DMS53 treated with DMSO at 0.1 percent for 48 hours (cell line): ENCODE measurements around the gene ELMO1.

Source experiments
- DNase-seq: peaks from one replicate; lab custom pipeline; 2025; ENCODE audit not compliant: unreplicated experiment; lab: John Stamatoyannopoulos, UW

The ELMO1 gene

DNA sequence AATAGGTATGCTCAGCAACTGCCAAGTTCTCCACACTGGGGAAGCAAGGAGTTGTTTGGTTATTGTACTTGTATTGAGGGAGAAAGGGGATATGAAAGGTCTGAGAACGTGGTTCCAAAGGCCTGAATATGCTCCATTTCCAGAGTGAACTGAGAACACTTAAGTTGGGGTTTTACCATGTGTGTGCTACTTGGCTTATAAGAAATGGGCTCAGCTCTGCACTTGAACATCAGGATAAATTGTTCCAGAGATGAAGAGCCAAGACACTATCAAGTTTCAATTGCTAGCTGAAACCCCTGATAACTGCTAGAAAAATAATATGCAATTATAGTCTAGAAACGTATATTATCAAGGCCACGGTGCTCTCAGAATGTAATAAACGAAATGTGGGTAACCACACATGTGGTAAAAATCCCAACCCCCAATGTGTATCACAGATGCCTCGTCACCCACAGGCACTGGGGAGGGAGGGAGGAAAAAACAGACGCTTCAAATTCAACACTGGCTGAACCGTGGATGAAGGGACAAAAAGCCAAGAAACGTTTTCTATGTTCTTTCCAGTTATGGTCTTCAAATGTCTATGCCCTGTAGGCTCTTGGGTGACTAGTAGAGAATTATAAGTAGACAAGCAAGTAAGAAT lies 16.3 kb downstream of the ELMO1 start:
- DNase-seq = no peak

DNA sequence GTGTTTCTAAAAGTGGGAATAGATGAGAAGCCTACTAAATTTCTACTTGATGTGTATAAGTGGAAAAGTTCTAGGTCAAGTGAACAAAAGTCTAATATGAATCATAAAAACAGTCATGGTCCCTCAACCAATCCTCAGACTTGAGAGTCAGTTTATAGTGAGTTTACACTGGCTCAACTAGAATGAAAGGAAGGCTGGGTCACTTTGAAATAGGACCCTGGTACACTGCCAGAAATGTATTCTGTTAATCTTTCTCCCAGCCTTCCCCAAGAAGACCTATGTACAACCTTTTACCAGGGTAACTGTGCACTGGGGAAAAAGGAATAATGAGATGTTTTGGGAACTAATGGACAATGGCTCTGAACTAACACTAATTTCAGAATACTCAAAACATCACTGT lies 17.3 kb downstream of the ELMO1 start:
- no peak for DNase-seq

DNA sequence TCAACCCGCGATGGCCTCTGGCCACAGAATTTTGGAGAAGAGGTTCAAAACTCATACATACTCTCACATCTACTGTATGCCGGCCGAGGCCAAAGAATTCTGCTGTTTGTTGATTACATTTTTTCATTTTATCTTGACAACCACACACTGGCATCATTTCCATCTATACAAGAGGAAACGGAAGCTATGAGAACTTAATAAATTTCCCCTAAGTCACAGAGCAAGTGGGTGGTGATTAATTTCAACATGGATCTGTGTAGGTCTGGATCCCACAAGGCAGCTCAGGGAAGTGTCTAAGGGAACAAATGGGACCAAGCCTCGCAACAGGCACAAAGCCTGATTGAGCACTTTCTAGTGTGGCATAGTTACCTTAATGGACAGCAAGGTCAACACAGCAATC lies 18.0 kb downstream of the ELMO1 start:
- no peak for DNase-seq

DNA sequence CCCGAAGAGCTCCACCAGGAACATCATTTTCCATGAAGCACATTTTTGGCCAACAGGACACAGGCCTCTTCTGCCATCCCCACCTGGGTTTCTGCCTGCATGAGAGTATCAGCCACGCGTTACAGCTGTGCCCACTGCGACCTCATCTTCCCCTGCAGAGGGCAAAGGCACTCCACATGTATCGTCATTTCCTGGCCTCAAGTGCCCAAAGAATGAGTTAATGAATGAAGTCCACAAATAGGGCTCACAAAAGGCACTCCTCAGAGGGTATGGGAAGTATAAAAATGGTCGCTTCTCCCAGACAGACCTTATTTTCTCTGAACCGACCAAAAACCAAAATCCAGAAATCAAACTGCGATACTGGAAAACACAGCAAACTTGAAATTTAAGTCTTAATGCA lies 18.5 kb downstream of the ELMO1 start:
- no peak for DNase-seq

DNA sequence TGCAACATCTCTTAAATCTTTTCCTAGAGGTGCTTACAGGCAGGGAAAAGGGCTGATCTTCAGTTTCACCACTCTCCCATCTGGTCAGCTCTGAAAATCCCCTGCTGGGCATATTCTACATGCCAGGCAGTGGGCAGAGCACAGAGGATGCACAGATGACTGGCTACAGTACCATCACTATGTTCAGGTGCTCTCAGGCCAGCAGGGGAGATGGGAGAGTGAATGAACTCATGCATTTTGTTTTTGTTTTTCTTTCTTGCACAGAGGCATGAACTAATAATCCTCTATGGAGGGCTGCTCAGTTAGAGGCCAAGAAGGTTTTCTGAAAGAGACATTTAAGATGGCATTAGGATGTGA lies 19.3 kb downstream of the ELMO1 start:
- DNase-seq = no peak

DNA sequence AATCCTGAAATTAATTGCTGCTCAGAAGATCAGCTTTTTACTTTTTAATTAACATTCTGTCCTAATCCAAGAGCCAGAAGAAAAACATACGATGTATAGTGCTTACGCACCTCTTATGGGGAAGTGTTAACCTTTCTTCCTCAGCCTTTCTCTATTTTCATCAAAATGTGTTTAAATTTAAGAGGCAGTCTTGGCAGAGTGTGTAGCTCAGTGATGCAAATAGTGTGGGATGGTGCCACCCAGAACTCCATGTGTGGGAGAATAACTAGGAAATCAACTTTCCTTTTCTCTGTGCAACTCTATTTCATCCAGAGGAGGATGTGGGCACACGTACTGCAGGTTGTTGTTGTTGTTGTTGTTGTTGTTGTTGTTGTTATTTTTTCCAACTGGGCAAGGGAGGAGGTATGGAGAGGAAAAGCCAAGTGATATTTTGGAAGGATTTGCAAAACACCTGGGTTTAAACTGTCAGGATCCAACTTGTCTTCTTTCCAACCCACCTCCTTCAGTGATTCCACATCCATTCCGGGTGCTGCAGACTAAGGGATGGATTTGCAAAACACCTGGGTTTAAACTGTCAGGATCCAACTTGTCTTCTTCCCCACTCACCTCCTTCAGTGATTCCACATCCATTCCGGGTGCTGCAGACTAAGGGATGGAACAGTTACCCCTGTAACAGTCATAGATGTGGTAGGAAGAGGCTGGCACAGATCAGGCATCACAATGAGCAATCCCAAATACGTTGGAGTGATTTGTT lies 19.8 kb downstream of the ELMO1 start:
- DNase-seq = no peak

DNA sequence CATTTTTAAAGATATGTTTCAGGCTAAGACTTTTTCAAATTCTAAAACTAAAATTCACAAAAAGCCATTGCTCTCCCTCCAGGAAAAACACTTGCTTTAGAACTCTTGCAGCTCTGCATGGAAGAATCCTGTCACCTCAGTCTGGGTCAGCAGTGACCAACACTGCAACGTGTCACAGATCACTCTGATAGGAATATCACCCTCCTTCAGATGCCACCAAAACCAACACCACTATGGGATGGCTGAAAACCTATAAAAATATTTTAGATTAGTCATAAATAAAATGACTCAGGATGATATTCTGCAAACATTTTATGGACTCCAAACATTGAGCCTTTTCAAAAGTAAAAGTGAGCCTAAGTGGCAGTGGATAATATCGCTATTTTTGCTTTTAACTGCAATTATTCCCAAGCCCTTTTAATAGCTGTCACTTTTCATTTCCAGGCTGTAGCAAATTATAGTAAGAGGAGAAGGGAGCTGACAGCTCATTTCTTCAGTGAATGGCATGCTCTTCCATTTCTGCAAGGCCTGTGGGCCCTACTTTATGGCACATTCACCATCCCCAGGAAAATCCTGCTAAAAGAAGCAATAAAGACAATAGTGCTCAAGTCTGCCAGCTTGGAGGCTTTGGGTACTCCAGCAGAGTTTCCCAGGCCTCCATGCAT lies 21.3 kb downstream of the ELMO1 start:
- no peak for DNase-seq

DNA sequence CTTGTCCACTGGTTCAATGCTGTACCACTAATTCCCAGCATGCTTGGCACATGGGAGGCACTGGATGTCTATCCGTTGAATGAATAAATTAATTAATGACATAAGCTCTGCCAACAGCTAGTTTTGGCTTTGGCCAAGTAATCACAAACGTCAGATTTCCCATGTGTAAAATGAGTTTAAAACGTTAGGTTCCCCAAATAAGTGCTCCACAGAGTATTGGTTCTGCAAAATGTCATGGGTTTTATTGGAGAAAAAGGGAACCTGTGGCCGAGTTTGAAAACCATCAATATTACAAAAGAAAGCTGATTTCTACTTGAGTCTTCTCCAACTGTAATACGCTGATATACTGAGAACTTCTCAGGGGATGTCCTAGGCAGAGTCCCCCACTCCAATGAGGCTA lies 23.2 kb downstream of the ELMO1 start:
- DNase-seq = no peak

DNA sequence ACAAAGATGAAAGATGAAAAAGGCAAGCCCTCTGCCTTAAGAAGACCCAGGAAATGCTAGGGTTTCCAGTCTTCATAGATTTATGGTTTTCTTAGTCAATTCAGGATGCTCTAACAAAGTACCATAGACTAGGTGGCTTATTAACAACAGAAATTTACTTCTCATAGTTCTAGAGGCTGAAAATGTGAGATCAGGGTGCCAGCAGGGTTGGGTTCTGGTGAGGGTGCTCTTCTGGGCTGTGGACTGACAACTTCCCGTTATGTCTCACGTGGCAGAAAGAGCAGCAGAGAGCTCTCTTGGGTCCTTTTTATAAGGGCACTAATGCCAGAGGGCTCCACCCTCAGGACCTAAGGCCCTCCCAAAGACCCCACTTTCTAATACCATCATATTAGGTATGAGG lies 23.7 kb downstream of the ELMO1 start:
- no peak for DNase-seq

DNA sequence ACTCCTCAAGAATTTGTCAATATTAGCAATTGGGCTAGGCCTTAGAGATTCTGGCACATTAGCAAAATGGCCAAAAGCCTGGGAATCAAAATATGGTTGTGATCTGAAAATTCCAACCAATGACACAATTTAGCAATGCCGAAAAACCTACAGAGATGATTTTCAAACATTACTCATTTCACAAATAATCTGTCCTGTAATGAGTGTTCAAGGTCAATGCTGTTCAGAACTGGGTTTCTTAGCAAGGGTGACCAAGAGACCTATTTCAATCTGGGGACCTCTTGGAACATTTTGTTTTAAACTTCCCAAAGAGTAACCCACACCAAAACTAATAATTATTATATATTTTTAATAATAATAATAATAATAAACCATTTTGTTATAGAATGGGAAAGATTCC lies 24.1 kb downstream of the ELMO1 start:
- no peak for DNase-seq

DNA sequence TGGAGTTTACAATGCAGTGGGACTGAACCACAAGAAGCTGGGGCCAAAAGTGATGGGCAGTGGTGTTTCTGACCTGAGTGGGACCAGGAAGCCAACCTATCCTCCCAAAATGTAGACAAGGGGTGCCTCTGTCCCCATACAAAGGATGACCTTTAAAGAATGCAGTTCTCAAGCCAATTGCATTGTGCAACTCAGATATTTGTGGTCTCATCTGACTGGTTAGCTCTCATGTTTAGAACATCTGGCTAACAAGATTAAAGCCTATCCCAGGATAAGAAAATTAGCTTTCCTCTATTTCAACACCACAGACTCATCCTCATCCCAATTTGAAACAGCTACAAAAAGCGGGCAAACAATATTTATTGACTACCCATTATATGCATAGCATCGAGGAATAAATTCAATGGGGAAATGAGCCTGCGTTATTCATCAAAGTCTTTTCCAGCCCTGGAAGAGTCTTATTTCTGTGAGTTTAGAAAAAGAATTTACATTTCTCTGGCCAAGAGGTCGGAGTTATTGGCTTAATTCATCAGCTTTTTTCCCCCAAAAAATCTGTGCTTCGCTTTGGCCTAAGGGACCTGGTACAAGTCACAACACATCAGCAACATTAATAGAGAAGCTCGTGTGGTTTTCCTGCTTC lies 26.7 kb downstream of the ELMO1 start:
- no peak for DNase-seq

DNA sequence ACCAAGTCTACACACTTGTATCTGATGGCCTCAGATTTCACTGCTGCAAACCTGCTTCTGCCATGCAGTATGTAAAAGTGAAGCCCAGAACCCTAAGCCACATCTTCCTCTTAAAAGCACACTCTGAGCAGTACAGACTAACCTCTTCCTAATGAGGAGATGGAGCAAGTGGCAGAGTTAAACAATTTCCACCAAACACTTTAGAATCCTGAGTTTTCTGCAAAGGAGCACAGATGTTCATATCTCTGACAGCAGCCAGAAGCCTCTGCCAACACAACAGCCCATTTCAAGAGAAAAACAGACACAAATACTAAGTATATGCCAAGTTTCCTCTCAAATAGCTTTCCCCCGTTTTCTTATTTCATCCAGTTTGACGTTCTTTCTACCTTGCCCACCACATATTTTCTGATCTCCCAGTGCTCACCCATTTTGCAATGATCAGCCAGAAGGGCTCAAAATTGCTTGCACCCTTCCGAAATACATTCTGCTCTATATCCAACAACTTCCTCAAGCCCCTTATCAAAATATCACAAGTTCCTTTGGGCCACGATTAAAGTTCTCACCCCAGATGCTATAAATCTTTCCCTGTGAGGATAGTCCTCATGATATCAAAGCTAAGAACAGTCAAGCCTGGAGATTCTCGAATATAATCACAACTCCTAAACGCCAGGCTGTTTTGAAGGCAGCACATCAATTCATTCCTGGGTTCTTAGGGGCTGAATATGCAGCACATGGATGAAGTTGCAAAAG lies 27.5 kb downstream of the ELMO1 start:
- DNase-seq = no peak

DNA sequence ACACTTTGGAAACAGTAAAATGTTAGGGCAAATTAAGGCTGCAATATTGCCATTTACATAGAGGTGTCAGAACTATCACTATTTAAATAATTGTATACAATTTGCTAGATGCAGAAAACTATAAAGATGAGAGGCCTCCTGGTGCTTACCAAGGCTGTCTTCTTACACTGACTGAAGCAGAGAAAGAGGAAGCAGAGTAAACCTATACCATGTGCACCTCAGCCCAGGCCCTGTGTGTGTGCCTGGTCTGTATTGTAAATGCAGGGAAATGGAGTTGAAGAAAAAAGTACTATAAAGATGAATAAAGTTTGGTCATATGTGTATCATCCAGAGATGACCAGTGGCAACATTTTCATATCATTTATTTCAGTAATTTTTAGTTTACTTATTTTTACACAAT lies 29.2 kb downstream of the ELMO1 start:
- no peak for DNase-seq

DNA sequence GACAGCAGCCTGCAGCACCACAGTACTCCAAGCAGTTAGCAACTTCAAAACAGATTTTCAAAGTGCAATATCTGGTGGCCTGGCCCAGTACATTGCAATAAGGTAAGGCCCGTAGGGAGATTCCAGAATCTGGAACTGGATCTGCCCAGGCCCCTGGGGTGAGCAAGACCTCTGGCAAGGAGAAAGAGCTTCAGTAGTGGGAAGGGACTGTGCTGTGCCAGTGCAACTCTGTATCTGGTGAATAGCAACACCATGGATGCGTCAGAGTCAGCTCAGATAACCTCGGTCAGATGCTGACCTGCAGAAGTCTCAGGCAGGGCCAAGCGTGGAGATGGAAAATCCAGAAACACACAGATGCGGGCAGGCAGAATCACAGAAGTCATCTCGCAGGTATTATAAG lies 30.3 kb downstream of the ELMO1 start:
- no peak for DNase-seq

DNA sequence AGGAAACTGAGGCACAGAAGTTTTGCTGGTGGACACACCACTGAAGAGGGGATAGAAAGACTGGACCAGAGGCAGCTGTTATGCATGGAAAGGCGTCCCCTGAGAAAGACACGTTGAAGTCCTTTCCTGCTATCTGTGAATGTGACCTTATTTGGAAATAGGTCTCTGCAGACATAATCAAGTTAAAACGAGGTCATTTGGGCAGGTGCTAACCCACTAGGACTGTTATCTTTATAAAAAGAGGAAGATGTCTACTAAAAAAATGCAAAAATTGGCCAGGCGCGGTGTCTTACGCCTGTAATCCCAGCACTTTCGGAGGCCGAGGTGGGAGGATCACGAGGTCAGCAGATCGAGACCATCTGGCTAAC lies 31.6 kb downstream of the ELMO1 start:
- DNase-seq = no peak

DNA sequence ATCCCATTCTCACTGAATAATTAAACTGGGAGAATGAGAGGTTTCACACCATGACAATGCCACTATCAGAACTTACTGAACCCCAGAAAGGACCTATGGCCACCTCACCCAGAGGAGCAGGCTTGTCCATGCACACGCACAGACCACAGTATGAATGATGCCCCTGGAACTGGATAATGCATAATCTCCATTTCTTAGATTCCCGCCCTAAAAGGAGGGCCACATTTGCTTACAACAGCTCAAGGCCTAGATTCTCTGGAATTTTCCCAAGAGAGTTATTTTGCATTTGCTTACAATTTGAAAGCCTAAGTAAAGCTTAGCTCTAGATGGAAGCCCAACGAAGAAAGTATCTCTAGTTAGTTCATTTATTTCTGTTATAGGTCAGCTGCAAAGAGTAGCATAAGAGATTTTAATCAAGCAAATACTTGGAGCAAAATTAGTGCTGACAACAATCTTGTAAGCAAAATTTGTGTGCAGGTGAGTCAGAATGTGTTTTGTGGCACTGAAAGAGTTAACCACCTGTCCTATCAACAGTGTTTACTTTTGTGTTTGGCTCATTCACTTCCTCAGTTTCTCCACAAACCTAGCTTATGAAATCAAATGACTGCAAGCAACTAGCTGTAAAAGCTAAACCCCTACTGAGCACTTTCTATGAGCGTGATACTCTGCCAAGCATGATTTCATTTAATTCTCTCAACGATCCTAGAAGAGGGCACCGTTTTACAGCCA lies 32.1 kb downstream of the ELMO1 start:
- DNase-seq = no peak

DNA sequence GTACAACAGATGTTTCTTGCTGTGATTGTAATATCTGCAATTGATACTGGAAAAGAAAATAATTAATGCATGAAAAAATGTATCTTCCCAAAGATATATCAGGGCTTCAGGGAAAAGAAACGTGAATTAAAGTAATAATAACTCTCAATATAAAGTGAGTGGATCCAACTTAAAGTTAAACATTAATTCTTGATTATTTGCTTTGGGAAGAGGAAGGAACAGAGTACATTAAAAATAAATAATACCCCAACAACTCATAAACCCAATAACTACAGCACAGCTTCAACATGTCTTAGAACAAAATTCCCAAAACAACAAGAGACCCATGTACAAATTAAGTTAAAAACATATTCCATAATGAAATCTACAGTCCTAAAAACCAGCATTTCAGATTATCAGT lies 33.0 kb downstream of the ELMO1 start:
- no peak for DNase-seq

DNA sequence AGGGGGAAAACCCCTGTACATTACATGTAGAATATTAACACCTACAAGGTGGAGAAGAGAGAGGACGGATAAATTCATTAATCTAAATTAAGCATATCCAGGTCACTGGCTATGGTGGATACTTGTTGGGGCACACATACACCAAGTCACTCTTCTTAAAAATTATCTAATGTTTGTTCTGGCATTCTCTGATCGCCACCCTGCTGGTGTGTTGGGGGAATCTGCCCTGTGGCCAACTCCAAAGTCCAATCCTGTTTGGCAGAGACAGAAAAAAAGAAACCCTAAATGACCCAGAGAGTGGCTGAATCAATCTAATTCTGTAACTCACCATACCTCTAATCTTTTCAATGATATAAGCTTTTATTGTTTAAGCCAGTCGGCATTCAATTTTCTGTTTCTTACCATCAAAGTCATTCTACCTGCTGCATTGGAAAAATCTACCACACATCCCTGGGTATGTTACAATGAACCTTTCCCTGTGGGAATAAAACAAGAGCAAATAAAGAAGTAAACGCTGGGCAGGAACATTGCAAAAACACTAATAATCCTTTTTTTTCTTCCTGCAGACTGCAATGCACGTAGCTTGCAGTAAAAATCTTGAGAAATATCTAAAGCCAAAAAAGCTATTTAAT lies 34.2 kb downstream of the ELMO1 start:
- DNase-seq = no peak

DNA sequence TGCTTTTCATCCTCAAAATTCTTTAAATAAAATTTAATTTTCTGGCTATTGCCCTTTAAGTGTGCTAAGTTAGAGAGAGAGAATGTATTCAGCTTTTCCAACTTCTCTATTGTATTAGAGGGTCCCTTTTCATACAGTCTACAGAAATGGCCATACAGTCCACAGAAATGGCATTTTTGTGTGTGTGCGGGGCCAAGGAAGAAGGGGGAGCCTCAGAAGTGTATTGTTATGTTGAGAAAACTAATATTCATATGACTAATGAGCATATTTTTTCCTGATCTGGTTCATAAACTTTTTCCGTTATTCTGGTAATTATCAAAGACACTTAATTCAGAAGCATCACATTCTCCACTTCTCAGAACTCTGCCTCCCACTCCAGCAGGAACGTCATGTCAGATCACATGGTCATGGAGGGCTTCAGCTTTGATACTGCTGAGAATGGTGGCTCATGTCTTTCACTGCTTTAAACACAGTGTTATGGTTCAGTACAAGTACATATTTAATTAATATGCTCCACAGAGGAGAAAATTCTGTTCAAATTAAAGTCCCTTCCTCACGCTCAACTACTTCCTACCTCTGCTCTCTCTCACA lies 37.1 kb downstream of the ELMO1 start:
- DNase-seq = no peak
